Amniotic epithelial cell (primary cell): ENCODE results near the gene ARHGDIA.

Source experiments
- DNase-seq: peaks from one replicate; pipeline ENCODE4 v3.0.0-alpha.2; 2010; ENCODE audit warnings: low read depth

ARHGDIA gene

GRCh38 chr17:81905993-81906392 lies 34.9 kb upstream of the ARHGDIA start:
- DNase-seq, result no peak

- no peak for DNase-seq
These were observed 34.3 kb upstream of the ARHGDIA start for GRCh38 chr17:81905424-81905875.

- DNase-seq, result no peak
These were observed 33.7 kb upstream of the ARHGDIA start for GRCh38 chr17:81904600-81905423.

GRCh38 chr17:81903896-81904599 lies 32.9 kb upstream of the ARHGDIA start:
- no peak for DNase-seq

- no peak for DNase-seq
These were observed 32.3 kb upstream of the ARHGDIA start for GRCh38 chr17:81903415-81903831.

GRCh38 chr17:81902653-81903414 lies 31.7 kb upstream of the ARHGDIA start:
- no peak for DNase-seq

- no peak for DNase-seq
These were observed 31.0 kb upstream of the ARHGDIA start, which contains the start of gene NPB for GRCh38 chr17:81902023-81902652. NPB (plus strand) TSS chr17:81902238; CDS start chr17:81902278, 40 bp downstream.

- DNase-seq, result no peak
These were observed 30.3 kb upstream of the ARHGDIA start for GRCh38 chr17:81901167-81902022.

- no peak for DNase-seq
These were observed 29.2 kb upstream of the ARHGDIA start for GRCh38 chr17:81900181-81900820.

- DNase-seq, result no peak
These were observed 28.5 kb upstream of the ARHGDIA start for GRCh38 chr17:81899514-81900166.

- no peak for DNase-seq
These were observed 27.7 kb upstream of the ARHGDIA start for GRCh38 chr17:81898885-81899284.

GRCh38 chr17:81898029-81898866 lies 27.1 kb upstream of the ARHGDIA start:
- peak; percentile 25 for DNase-seq

GRCh38 chr17:81895400-81895799 lies 24.3 kb upstream of the ARHGDIA start:
- no peak for DNase-seq

- DNase-seq, result no peak
These were observed 20.1 kb upstream of the ARHGDIA start for GRCh38 chr17:81891303-81891552.

GRCh38 chr17:81890447-81891302 lies 19.5 kb upstream of the ARHGDIA start:
- no peak for DNase-seq

- DNase-seq, result no peak
These were observed 18.5 kb upstream of the ARHGDIA start for GRCh38 chr17:81889602-81890001.

GRCh38 chr17:81888988-81889595 lies 18.0 kb upstream of the ARHGDIA start:
- DNase-seq, result no peak
